Measurements from ENCODE around the gene TP53BP1. TPM values are rescaled to one million over a fixed set of nuclear protein-coding genes. Genes with fewer than 3 reads are reported as not detected.
"Not testable (repeated sequence)": the region's sequence is repeated elsewhere in the genome, so short reads cannot be mapped to it uniquely, and the experiment has no call there.

TP53BP1 gene
- polyA plus RNA-seq (2013, experiment 1 of 2): 19.0 TPM
- 19.4 TPM for polyA plus RNA-seq (2013, experiment 2 of 2)

DNA sequence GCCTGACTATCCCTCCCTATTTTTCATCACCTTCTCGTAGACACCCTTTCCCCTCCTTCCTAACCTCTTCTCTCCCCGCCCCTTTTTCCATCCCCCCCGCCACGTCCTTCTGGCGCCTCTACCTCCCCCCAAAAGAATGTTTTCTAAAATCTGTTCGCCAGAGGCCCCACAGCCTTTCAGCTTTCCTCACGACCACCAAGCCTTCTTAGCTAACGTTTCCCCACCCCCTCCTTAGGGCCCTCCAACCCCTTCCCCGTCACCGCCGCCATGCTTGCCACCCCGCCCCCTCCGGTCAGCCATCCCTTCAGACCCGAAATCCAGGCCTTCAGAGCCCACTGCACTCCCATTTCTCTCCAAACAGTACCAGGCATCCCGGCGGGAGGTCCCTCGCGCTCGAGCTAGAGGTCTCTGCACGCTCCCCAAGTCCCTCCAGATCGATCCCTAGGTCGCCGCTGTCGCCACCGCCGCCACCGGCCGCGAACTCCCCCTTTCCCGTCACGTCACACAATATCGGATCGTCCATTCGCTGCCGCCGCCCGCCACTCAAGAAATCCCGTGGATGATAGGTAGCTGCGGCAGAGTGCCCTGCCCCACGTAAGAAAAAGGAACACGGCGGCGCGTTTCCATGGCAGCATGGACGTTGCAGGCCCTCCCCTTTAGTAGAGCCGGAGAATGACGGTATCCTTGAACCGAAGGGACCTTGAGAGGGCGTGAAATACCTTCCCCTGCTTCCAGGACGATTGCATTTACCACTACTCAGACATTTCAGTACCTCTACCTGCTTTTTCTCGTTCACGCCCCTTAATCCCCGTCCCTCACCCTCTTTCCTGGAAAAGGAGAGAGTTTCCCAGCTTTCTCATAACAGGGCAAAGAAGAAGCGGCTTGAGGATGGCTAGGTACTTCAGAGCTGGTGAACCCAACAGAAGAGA lies at the start of gene TP53BP1:
Gene TP53BP1 (minus strand): TSS at position 484 of the 929 bp plus-strand sequence. CDS start 113 bp downstream, at position 371.
- H3K4me2 ChIP-seq (ENCODE audit: low read length): peak within 1 kb of the TSS; percentile 55
- no peak within 1 kb of the TSS for H3K23ac ChIP-seq (ENCODE audit: low read length)
- H3K27ac ChIP-seq (ENCODE audit: low read depth, low read length): peak within 1 kb of the TSS; percentile 79
- no peaks in the 10 kb centered on the region for H3K36me3 ChIP-seq (ENCODE audit: control insufficient read depth, insufficient read depth, low read length)
- no peaks in the 10 kb centered on the region for H3K27me3 ChIP-seq (ENCODE audit: insufficient read depth, low read length, poor library complexity)
- H3K18ac ChIP-seq (ENCODE audit: low read length): peak within 1 kb of the TSS; percentile 72
- H3K79me2 ChIP-seq (ENCODE audit: control insufficient read depth, insufficient read depth, low read length): peaks cover 5% of the 10 kb centered on the region
- peak within 1 kb of the TSS; percentile 93 for H3K56ac ChIP-seq (ENCODE audit: low read length)
- peak within 1 kb of the TSS; percentile 63 for H2BK120ac ChIP-seq (ENCODE audit: low read depth, low read length)
- peak within 1 kb of the TSS; percentile 81 for H2BK5ac ChIP-seq (ENCODE audit: low read length)
- peaks cover 11% of the 10 kb centered on the region for H3K4me1 ChIP-seq (ENCODE audit: control insufficient read depth, low read depth, low read length)
- peak; percentile 99 for DNase-seq
- peak within 1 kb of the TSS; percentile 83 for H4K8ac ChIP-seq (ENCODE audit: low read depth, low read length)
- H2BK15ac ChIP-seq (replicated peaks; ENCODE audit: low read depth): no peak within 1 kb of the TSS
- H3K4ac ChIP-seq (ENCODE audit: low read depth, low read length): peak within 1 kb of the TSS; percentile 74
- WGBS (ENCODE audit: extremely low coverage, insufficient coverage, low lambda C conversion rate): no CpG with 5 or more reads among the region's 54 CpGs
- peak within 1 kb of the TSS; percentile 82 for H3K9ac ChIP-seq (ENCODE audit: low read length)
- no peak within 1 kb of the TSS for H4K5ac ChIP-seq (ENCODE audit: low read length)
- peaks cover 3% of the 10 kb centered on the region for H3K79me1 ChIP-seq (ENCODE audit: low read length)
- H3K4me3 ChIP-seq (ENCODE audit: low read length): peak within 1 kb of the TSS; percentile 87
- no peak within 1 kb of the TSS for H2AK5ac ChIP-seq (ENCODE audit: low read length)

GRCh38 chr15:43541785-43542184 lies 48.8 kb upstream of the TP53BP1 start:
- Histone ChIP-seq H3K9ac (ENCODE audit: low read length) (no peak overlapping the region), H3K4ac (ENCODE audit: low read depth, low read length) (no peak overlapping the region), H3K36me3 (ENCODE audit: control insufficient read depth, insufficient read depth, low read length) (no peaks in the 10 kb centered on the region), H3K79me2 (ENCODE audit: control insufficient read depth, insufficient read depth, low read length) (no peaks in the 10 kb centered on the region), H3K4me1 (ENCODE audit: control insufficient read depth, low read depth, low read length) (no peaks in the 10 kb centered on the region), H3K23ac (ENCODE audit: low read length) (no peak overlapping the region), H3K27me3 (ENCODE audit: insufficient read depth, low read length, poor library complexity) (no peaks in the 10 kb centered on the region), H3K27ac (ENCODE audit: low read depth, low read length) (no peak overlapping the region), H2BK5ac (ENCODE audit: low read length) (no peak overlapping the region), H4K8ac (ENCODE audit: low read depth, low read length) (no peak overlapping the region), H3K4me2 (ENCODE audit: low read length) (no peak overlapping the region), H4K5ac (ENCODE audit: low read length) (no peak overlapping the region), H3K18ac (ENCODE audit: low read length) (no peak overlapping the region), H2BK120ac (ENCODE audit: low read depth, low read length) (no peak overlapping the region), H3K79me1 (ENCODE audit: low read length) (no peaks in the 10 kb centered on the region), H3K4me3 (ENCODE audit: low read length) (no peak overlapping the region), H2BK15ac (replicated peaks; ENCODE audit: low read depth) (no peak overlapping the region), H2AK5ac (ENCODE audit: low read length) (no peak overlapping the region), H3K56ac (ENCODE audit: low read length) (no peak overlapping the region)
- no peak for DNase-seq

- no peak overlapping the region for H4K5ac ChIP-seq (ENCODE audit: low read length)
- no peak overlapping the region for H3K18ac ChIP-seq (ENCODE audit: low read length)
- H3K4me3 ChIP-seq (ENCODE audit: low read length): no peak overlapping the region
- no peak overlapping the region for H2BK15ac ChIP-seq (replicated peaks; ENCODE audit: low read depth)
- no peaks in the 10 kb centered on the region for H3K27me3 ChIP-seq (ENCODE audit: insufficient read depth, low read length, poor library complexity)
- no peak overlapping the region for H4K8ac ChIP-seq (ENCODE audit: low read depth, low read length)
- WGBS (ENCODE audit: extremely low coverage, insufficient coverage, low lambda C conversion rate): no CpG with 5 or more reads among the region's 2 CpGs
- no peak overlapping the region for H3K4ac ChIP-seq (ENCODE audit: low read depth, low read length)
- H3K9ac ChIP-seq (ENCODE audit: low read length): no peak overlapping the region
- H3K56ac ChIP-seq (ENCODE audit: low read length): no peak overlapping the region
- no peak for DNase-seq
- no peak overlapping the region for H3K27ac ChIP-seq (ENCODE audit: low read depth, low read length)
- H2AK5ac ChIP-seq (ENCODE audit: low read length): no peak overlapping the region
- no peak overlapping the region for H2BK5ac ChIP-seq (ENCODE audit: low read length)
- no peaks in the 10 kb centered on the region for H3K4me1 ChIP-seq (ENCODE audit: control insufficient read depth, low read depth, low read length)
- no peak overlapping the region for H3K4me2 ChIP-seq (ENCODE audit: low read length)
- H3K23ac ChIP-seq (ENCODE audit: low read length): no peak overlapping the region
- H3K79me1 ChIP-seq (ENCODE audit: low read length): no peaks in the 10 kb centered on the region
- no peaks in the 10 kb centered on the region for H3K36me3 ChIP-seq (ENCODE audit: control insufficient read depth, insufficient read depth, low read length)
- no peak overlapping the region for H2BK120ac ChIP-seq (ENCODE audit: low read depth, low read length)
- no peaks in the 10 kb centered on the region for H3K79me2 ChIP-seq (ENCODE audit: control insufficient read depth, insufficient read depth, low read length)
Measured at GRCh38 chr15:43538091-43538490, 45.1 kb upstream of the TP53BP1 start.

DNA sequence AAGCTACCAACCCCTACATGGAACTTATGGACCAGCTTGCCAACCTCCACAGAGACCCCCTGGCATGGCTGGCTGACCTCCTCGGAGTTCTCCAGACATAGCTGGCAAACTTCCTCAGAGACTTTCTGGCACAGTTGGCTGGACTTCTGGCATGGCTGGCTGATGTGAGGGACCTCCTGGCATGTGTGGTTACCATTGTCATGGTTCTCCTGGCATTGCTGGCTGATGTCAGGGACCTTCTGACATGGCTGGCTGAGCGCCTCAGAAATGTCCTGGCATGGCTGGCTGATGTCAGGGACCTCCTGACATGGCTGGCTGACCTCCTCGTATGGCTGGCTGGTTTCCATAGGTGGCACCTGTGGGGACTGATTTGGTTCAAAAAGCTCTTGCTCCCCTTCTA lies 41.9 kb upstream of the TP53BP1 start:
- no peak overlapping the region for H4K5ac ChIP-seq (ENCODE audit: low read length)
- H3K56ac ChIP-seq (ENCODE audit: low read length): no peak overlapping the region
- no peaks in the 10 kb centered on the region for H3K79me2 ChIP-seq (ENCODE audit: control insufficient read depth, insufficient read depth, low read length)
- H3K4me2 ChIP-seq (ENCODE audit: low read length): no peak overlapping the region
- no peak overlapping the region for H3K9ac ChIP-seq (ENCODE audit: low read length)
- no peak for DNase-seq
- H2BK120ac ChIP-seq (ENCODE audit: low read depth, low read length): no peak overlapping the region
- H3K18ac ChIP-seq (ENCODE audit: low read length): no peak overlapping the region
- H3K4ac ChIP-seq (ENCODE audit: low read depth, low read length): no peak overlapping the region
- no peak overlapping the region for H3K4me3 ChIP-seq (ENCODE audit: low read length)
- no peaks in the 10 kb centered on the region for H3K27me3 ChIP-seq (ENCODE audit: insufficient read depth, low read length, poor library complexity)
- H3K27ac ChIP-seq (ENCODE audit: low read depth, low read length): no peak overlapping the region
- no peaks in the 10 kb centered on the region for H3K36me3 ChIP-seq (ENCODE audit: control insufficient read depth, insufficient read depth, low read length)
- no peaks in the 10 kb centered on the region for H3K79me1 ChIP-seq (ENCODE audit: low read length)
- H4K8ac ChIP-seq (ENCODE audit: low read depth, low read length): no peak overlapping the region
- H2BK5ac ChIP-seq (ENCODE audit: low read length): no peak overlapping the region
- no peak overlapping the region for H2AK5ac ChIP-seq (ENCODE audit: low read length)
- H2BK15ac ChIP-seq (replicated peaks; ENCODE audit: low read depth): no peak overlapping the region
- peaks cover 8% of the 10 kb centered on the region for H3K4me1 ChIP-seq (ENCODE audit: control insufficient read depth, low read depth, low read length)
- no peak overlapping the region for H3K23ac ChIP-seq (ENCODE audit: low read length)
- no CpG with 5 or more reads among the region's 3 CpGs for WGBS (ENCODE audit: extremely low coverage, insufficient coverage, low lambda C conversion rate)

GRCh38 chr15:43532826-43533225 lies 39.9 kb upstream of the TP53BP1 start:
- not testable (repeated sequence) for DNase-seq; H3K27me3 ChIP-seq (ENCODE audit: insufficient read depth, low read length, poor library complexity); H2BK5ac ChIP-seq (ENCODE audit: low read length); H3K4ac ChIP-seq (ENCODE audit: low read depth, low read length); H4K5ac ChIP-seq (ENCODE audit: low read length); H3K79me1 ChIP-seq (ENCODE audit: low read length); H3K18ac ChIP-seq (ENCODE audit: low read length); H3K56ac ChIP-seq (ENCODE audit: low read length); H3K4me3 ChIP-seq (ENCODE audit: low read length); H3K27ac ChIP-seq (ENCODE audit: low read depth, low read length); H2BK15ac ChIP-seq (replicated peaks; ENCODE audit: low read depth); H2BK120ac ChIP-seq (ENCODE audit: low read depth, low read length); H2AK5ac ChIP-seq (ENCODE audit: low read length); H3K23ac ChIP-seq (ENCODE audit: low read length); H3K79me2 ChIP-seq (ENCODE audit: control insufficient read depth, insufficient read depth, low read length); H3K4me2 ChIP-seq (ENCODE audit: low read length); H3K4me1 ChIP-seq (ENCODE audit: control insufficient read depth, low read depth, low read length); H3K36me3 ChIP-seq (ENCODE audit: control insufficient read depth, insufficient read depth, low read length); H3K9ac ChIP-seq (ENCODE audit: low read length); H4K8ac ChIP-seq (ENCODE audit: low read depth, low read length)
- no CpG with 5 or more reads among the region's 5 CpGs for WGBS (ENCODE audit: extremely low coverage, insufficient coverage, low lambda C conversion rate)
